Mesenchymal stem cell (in vitro differentiated cells and primary cell): ENCODE data around the gene RSL1D1.

Experiments used
- DNase-seq: peaks from one replicate; pipeline ENCODE4 v3.0.0-alpha.2; 2013
- H2AFZ ChIP-seq: one replicate; pipeline ENCODE4 v1.6.1; 2013; ENCODE audit warnings: low read depth, mild to moderate bottlenecking, control low read depth, inconsistent platforms, low read length, moderate library complexity
- H2AK5ac ChIP-seq: 2 replicates; pipeline ENCODE4 v1.6.1; 2013; ENCODE audit warnings: low read length, moderate library complexity, mild to moderate bottlenecking, inconsistent platforms; ENCODE audit not compliant: severe bottlenecking
- H2BK120ac ChIP-seq: one replicate; pipeline ENCODE4 v1.6.1; 2013; ENCODE audit warnings: low read depth, mild to moderate bottlenecking, inconsistent platforms, low read length, moderate library complexity
- H2BK12ac ChIP-seq, 2 experiments: one replicate each; pipeline ENCODE4 v1.6.1; 2013; ENCODE audit warnings: inconsistent platforms in 2 of 2, low read length in 2 of 2, mild to moderate bottlenecking in 2 of 2, moderate library complexity in 2 of 2, control low read depth in 1 of 2
- H2BK15ac ChIP-seq: one replicate; pipeline ENCODE4 v1.6.1; 2013; ENCODE audit warnings: mild to moderate bottlenecking, low read depth, inconsistent platforms; ENCODE audit not compliant: poor library complexity, severe bottlenecking
- H2BK5ac ChIP-seq: 2 replicates; pipeline ENCODE4 v1.6.1; 2013; ENCODE audit warnings: low read depth, mild to moderate bottlenecking, low read length, control low read depth, inconsistent platforms; ENCODE audit not compliant: poor library complexity, severe bottlenecking
- H3K14ac ChIP-seq, 2 experiments: one replicate each; pipeline ENCODE4 v1.6.1; 2013; ENCODE audit warnings: inconsistent platforms in 2 of 2, low read length in 2 of 2, control low read depth in 1 of 2, mild to moderate bottlenecking in 1 of 2, moderate library complexity in 1 of 2
- H3K18ac ChIP-seq, 2 experiments: one replicate each; pipeline ENCODE4 v1.6.1; 2013; ENCODE audit warnings: inconsistent platforms in 2 of 2, low read length in 2 of 2, control low read depth in 1 of 2, low read depth in 1 of 2, mild to moderate bottlenecking in 1 of 2
- H3K23ac ChIP-seq, 2 experiments: one replicate each; pipeline ENCODE4 v1.6.1; 2013; ENCODE audit warnings: inconsistent platforms in 2 of 2, low read length in 2 of 2, mild to moderate bottlenecking in 2 of 2, moderate library complexity in 2 of 2, control low read depth in 1 of 2
- H3K27ac ChIP-seq: 2 replicates; pipeline ENCODE4 v1.5.1; 2013; ENCODE audit warnings: mild to moderate bottlenecking, moderate library complexity, low read length, control low read depth, inconsistent platforms; ENCODE audit not compliant: poor library complexity, severe bottlenecking
- H3K27me3 ChIP-seq, 2 experiments: 2 replicates each; pipeline versions ENCODE4 v1.6.1 to v1.7.0; 2013; ENCODE audit warnings: low read length in 2 of 2, mild to moderate bottlenecking in 2 of 2, moderate library complexity in 2 of 2, control low read depth in 1 of 2, inconsistent platforms in 1 of 2; ENCODE audit not compliant: control insufficient read depth in 1 of 2, insufficient read depth in 1 of 2
- H3K36me3 ChIP-seq, 2 experiments: 2 replicates each; pipeline versions ENCODE4 v1.6.1 to v1.7.0; 2013; ENCODE audit warnings: low read length in 2 of 2, control low read depth in 1 of 2, inconsistent platforms in 1 of 2, low read depth in 1 of 2, mild to moderate bottlenecking in 1 of 2; ENCODE audit not compliant: insufficient read depth in 2 of 2, control insufficient read depth in 1 of 2
- H3K4ac ChIP-seq, 2 experiments: one replicate each; pipeline ENCODE4 v1.6.1; 2013; ENCODE audit warnings: inconsistent platforms in 2 of 2, low read length in 2 of 2, mild to moderate bottlenecking in 2 of 2, moderate library complexity in 2 of 2, control low read depth in 1 of 2, low read depth in 1 of 2
- H3K4me1 ChIP-seq: 2 replicates; pipeline ENCODE4 v1.6.1; 2013; ENCODE audit warnings: low read depth, low read length, control low read depth; ENCODE audit not compliant: control insufficient read depth, insufficient read depth
- H3K4me2 ChIP-seq: 2 replicates; pipeline ENCODE4 v1.6.1; 2013; ENCODE audit warnings: low read length, mild to moderate bottlenecking, inconsistent platforms; ENCODE audit not compliant: poor library complexity, severe bottlenecking
- H3K4me3 ChIP-seq, 2 experiments: 2 replicates each; pipeline versions ENCODE4 v1.5.1 to v1.7.0; 2013; ENCODE audit warnings: low read length in 2 of 2, mild to moderate bottlenecking in 2 of 2, control low read depth in 1 of 2, low read depth in 1 of 2; ENCODE audit not compliant: insufficient read depth in 1 of 2
- H3K79me1 ChIP-seq: replicated peaks from 2 replicates; pipeline ENCODE4 v1.6.1; 2013; ENCODE audit warnings: mild to moderate bottlenecking, control low read depth, low read length, inconsistent platforms; ENCODE audit not compliant: poor library complexity, severe bottlenecking
- H3K9ac ChIP-seq: 2 replicates; pipeline ENCODE4 v1.7.0; 2013; ENCODE audit warnings: mild to moderate bottlenecking, low read length, moderate library complexity
- H3K9me3 ChIP-seq: 2 replicates; pipeline ENCODE4 v1.7.0; 2013; ENCODE audit warnings: mild to moderate bottlenecking, low read length; ENCODE audit not compliant: control insufficient read depth
- H4K8ac ChIP-seq: one replicate; pipeline ENCODE4 v1.6.1; 2013; ENCODE audit warnings: inconsistent platforms, mild to moderate bottlenecking, low read length, moderate library complexity
- H4K91ac ChIP-seq: one replicate; pipeline ENCODE4 v1.6.1; 2013; ENCODE audit warnings: mild to moderate bottlenecking, low read length, inconsistent platforms
- WGBS: methylation state at CpG from one replicate; pipeline ENCODE4 v1.1.7; 2013; ENCODE audit warnings: mixed read lengths; 5-methylcytosine and 5-hydroxymethylcytosine counted together

RSL1D1 gene

GRCh38 chr16:11871193-11871592, 19.9 kb upstream of the RSL1D1 start:
- Histone ChIP-seq H3K4me3 (no peak overlapping the region), H3K9me3 (no peaks in the 10 kb centered on the region), H2AK5ac (no peak overlapping the region), H3K9ac (peak overlapping the region; percentile 31), H3K14ac (no peak overlapping the region), H2BK12ac (no peak overlapping the region), H3K27me3 (no peaks in the 10 kb centered on the region), H3K4me1 (peaks cover 8% of the 10 kb centered on the region), H3K4ac (no peak overlapping the region), H2BK120ac (no peak overlapping the region), H3K79me1 (peaks cover under 1% of the 10 kb centered on the region), H4K91ac (no peak overlapping the region), H3K36me3 (peaks cover 8 to 76% of the 10 kb centered on the region in 2 experiments), H2BK15ac (no peak overlapping the region), H4K8ac (no peak overlapping the region), H2AFZ (no peak overlapping the region), H3K18ac (no peak overlapping the region), H3K4me2 (no peak overlapping the region), H3K23ac (no peak overlapping the region), H3K27ac (no peak overlapping the region), H2BK5ac (no peak overlapping the region)
- WGBS: 74% methylated on average over 3 of the region's 7 CpGs
- DNase-seq: peak; percentile 64

- Histone ChIP-seq H4K8ac (no peak overlapping the region), H2BK5ac (no peak overlapping the region), H3K9me3 (no peaks in the 10 kb centered on the region), H3K79me1 (no peaks in the 10 kb centered on the region), H3K23ac (no peak overlapping the region), H2BK12ac (no peak overlapping the region), H2AFZ (no peak overlapping the region), H3K4ac (no peak overlapping the region), H3K27ac (no peak overlapping the region), H3K14ac (no peak overlapping the region), H3K18ac (no peak overlapping the region), H3K4me1 (peaks cover 9% of the 10 kb centered on the region), H3K4me3 (no peak overlapping the region), H4K91ac (no peak overlapping the region), H2AK5ac (no peak overlapping the region), H3K4me2 (no peak overlapping the region), H3K27me3 (no peaks in the 10 kb centered on the region), H3K36me3 (peaks cover 8 to 68% of the 10 kb centered on the region in 2 experiments), H2BK15ac (no peak overlapping the region), H2BK120ac (no peak overlapping the region), H3K9ac (no peak overlapping the region)
- no peak for DNase-seq
- 53% methylated on average over 3 of the region's 3 CpGs for WGBS
Measured at GRCh38 chr16:11870399-11870798, 19.1 kb upstream of the RSL1D1 start.

GRCh38 chr16:11869353-11870228, 18.2 kb upstream of the RSL1D1 start:
- Histone ChIP-seq H3K4me1 (peaks cover 9% of the 10 kb centered on the region), H2BK15ac (no peak overlapping the region), H4K91ac (no peak overlapping the region), H3K4me2 (no peak overlapping the region), H2AFZ (no peak overlapping the region), H4K8ac (no peak overlapping the region), H3K27me3 (no peaks in the 10 kb centered on the region), H3K9me3 (no peaks in the 10 kb centered on the region), H3K9ac (no peak overlapping the region), H3K27ac (no peak overlapping the region), H3K36me3 (peaks cover 8 to 62% of the 10 kb centered on the region in 2 experiments), H2BK120ac (no peak overlapping the region), H2BK5ac (no peak overlapping the region), H3K23ac (no peak overlapping the region), H3K4ac (no peak overlapping the region), H2AK5ac (no peak overlapping the region), H3K4me3 (no peak overlapping the region), H3K18ac (no peak overlapping the region), H3K14ac (no peak overlapping the region), H2BK12ac (no peak overlapping the region), H3K79me1 (no peaks in the 10 kb centered on the region)
- WGBS: 96% methylated on average over 8 of the region's 8 CpGs
- no peak for DNase-seq

GRCh38 chr16:11868412-11868980, 17.2 kb upstream of the RSL1D1 start:
- H4K91ac ChIP-seq: no peak overlapping the region
- WGBS: 100% methylated on average over 2 of the region's 2 CpGs
- no peaks in the 10 kb centered on the region for H3K27me3 ChIP-seq

More at GRCh38 chr16:11868412-11868980, 17.2 kb upstream of the RSL1D1 start:
- Histone ChIP-seq H3K23ac (no peak overlapping the region), H2AK5ac (no peak overlapping the region), H2BK12ac (no peak overlapping the region), H3K79me1 (peaks cover 1% of the 10 kb centered on the region), H2BK5ac (no peak overlapping the region), H3K27ac (no peak overlapping the region), H2AFZ (no peak overlapping the region), H3K36me3 (peaks cover 6 to 53% of the 10 kb centered on the region in 2 experiments), H2BK15ac (no peak overlapping the region), H3K4me3 (no peak overlapping the region), H3K4me1 (peaks cover 9% of the 10 kb centered on the region), H4K8ac (no peak overlapping the region), H3K4me2 (no peak overlapping the region), H3K4ac (no peak overlapping the region), H2BK120ac (no peak overlapping the region), H3K18ac (no peak overlapping the region), H3K9ac (no peak overlapping the region), H3K9me3 (no peaks in the 10 kb centered on the region), H3K14ac (no peak overlapping the region)
- no peak for DNase-seq
